Right lobe of liver (tissue), 4 donors: Measurements from ENCODE around the gene FMN1.

ENCODE experiments used
- POLR2A ChIP-seq: fragments of 450-650 bp; IDR thresholded peaks from one replicate; pipeline ENCODE4 v1.6.1; 2017; ENCODE audit warnings: antibody characterized with exemption, mild to moderate bottlenecking
- TF ChIP-seq, protein P1 (sequence below), 4 donors: fragments of 200-600 bp in 3 of 4; fragments of 450-650 bp in 1 of 4; IDR thresholded peaks; one replicate each; pipeline versions ENCODE4 v1.5.1 to v1.8.0; 2016 to 2022; ENCODE audit warnings: antibody characterized with exemption in 4 of 4, mild to moderate bottlenecking in 2 of 4
- donor health status: DM: no; HTN: no; CAD: no.
- donor health status: DM: no; HTN: no; CAD: no.
- donor health status: DM: no; HTN: yes; CAD: no.

DNA sequence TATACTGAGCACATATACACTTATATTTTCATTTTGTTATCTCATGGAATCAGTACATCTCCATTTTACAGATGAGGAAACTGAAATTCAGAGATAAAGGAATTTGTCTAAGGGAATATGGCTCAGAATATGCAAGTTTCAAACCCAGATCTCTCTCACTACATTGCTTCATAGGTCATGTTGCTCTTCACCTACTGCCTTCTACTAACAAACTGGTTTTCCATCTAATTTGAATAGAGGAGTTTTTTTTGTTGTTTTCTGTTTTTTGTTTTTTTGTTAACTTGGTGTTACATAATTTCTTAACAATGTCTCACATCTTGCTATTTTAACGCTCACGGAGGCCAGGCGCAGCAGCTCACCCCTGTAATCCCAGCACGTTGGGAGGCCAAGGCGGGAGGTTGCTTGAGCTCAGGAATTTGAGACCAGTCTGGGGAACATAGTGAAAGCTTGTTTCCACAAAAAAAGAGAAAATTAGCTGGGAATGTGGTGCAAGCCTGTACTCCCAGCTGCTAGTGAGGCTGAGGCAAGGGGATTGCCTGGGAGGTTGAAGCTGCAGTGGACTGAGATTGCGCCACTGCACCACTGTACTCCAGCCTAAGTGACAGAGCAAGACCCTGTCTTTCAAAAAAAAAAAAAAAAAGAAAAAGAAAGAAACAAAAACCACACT is 37.0 kb downstream of the FMN1 start:
- TF ChIP-seq, protein P1, sequence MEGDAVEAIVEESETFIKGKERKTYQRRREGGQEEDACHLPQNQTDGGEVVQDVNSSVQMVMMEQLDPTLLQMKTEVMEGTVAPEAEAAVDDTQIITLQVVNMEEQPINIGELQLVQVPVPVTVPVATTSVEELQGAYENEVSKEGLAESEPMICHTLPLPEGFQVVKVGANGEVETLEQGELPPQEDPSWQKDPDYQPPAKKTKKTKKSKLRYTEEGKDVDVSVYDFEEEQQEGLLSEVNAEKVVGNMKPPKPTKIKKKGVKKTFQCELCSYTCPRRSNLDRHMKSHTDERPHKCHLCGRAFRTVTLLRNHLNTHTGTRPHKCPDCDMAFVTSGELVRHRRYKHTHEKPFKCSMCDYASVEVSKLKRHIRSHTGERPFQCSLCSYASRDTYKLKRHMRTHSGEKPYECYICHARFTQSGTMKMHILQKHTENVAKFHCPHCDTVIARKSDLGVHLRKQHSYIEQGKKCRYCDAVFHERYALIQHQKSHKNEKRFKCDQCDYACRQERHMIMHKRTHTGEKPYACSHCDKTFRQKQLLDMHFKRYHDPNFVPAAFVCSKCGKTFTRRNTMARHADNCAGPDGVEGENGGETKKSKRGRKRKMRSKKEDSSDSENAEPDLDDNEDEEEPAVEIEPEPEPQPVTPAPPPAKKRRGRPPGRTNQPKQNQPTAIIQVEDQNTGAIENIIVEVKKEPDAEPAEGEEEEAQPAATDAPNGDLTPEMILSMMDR (IDR thresholded peaks at IDR 0.05), result no peak
- no peak for TF ChIP-seq POLR2A
